Activated T-cell treated with anti-CD3 and anti-CD28 coated beads, Interleukin-2, amount 50 U/mL, for 24 hours (primary cell): ENCODE data around the gene CASP12.

Experiments used
- DNase-seq: peaks from one replicate; pipeline ENCODE4 v3.0.0-alpha.2; 2020
- H3K27ac Mint-ChIP-seq: 2 replicates; pipeline ENCODE4 v1.8.0; 2020; ENCODE audit warnings: mild to moderate bottlenecking, mixed read lengths
- H3K27me3 Mint-ChIP-seq: 2 replicates; pipeline ENCODE4 v1.8.0; 2020; ENCODE audit warnings: mixed read lengths
- H3K36me3 Mint-ChIP-seq: 2 replicates; pipeline ENCODE4 v1.8.0; 2020; ENCODE audit warnings: low read depth, mixed read lengths
- H3K4me1 Mint-ChIP-seq: 2 replicates; pipeline ENCODE4 v1.8.0; 2020; ENCODE audit warnings: low read depth, mixed read lengths
- H3K4me3 Mint-ChIP-seq: 2 replicates; pipeline ENCODE4 v1.8.0; 2020; ENCODE audit warnings: mild to moderate bottlenecking, moderate library complexity, mixed read lengths
- H3K9me3 Mint-ChIP-seq: 2 replicates; pipeline ENCODE4 v1.8.0; 2020; ENCODE audit warnings: mixed read lengths

CASP12 gene

DNA sequence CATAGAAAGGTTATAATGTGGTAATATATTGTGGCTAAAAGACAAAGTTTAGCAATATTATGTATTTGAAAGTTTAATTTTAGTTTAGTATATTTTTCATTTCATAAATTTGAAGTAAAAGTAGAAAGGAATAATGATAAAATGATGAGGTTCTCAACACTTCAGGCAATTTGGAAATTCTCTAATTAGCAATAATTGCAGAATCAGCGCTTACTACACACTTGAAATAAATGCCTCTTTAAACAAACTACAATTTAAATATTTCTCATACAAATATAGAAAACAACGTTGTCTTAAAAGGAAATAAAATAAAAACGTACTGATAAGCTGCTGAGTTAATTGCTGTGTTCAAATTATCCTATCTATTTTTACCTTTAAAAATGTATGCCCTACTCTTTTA is 25.9 kb downstream of the CASP12 start:
- Mint-ChIP-seq H3K27ac (no peak overlapping the region), H3K4me1 (peaks cover 23% of the 10 kb centered on the region), H3K4me3 (no peak overlapping the region), H3K27me3 (no peaks in the 10 kb centered on the region), H3K9me3 (peaks cover 2% of the 10 kb centered on the region), H3K36me3 (no peaks in the 10 kb centered on the region)
- DNase-seq = no peak

DNA sequence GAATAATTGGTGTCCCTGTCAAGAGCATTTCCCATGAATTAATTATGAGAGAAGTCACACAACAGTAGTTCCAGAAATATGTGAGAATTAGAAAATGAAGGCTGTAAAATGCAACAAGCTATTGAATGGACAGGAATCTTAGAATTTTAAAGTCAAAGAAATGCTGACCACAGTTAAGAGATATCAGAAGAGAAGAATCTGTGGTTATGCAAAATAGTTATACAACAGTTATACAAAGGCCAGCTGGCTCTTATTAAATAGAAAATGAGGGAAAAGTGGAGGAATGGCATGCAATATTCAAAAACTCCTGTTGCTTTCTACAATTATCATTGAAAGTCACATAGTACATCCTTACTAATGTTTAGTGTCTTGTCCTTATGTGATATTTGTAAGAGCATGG is 27.4 kb downstream of the CASP12 start:
- peaks cover 2% of the 10 kb centered on the region for H3K9me3 Mint-ChIP-seq
- H3K4me3 Mint-ChIP-seq = no peak overlapping the region
- no peak for DNase-seq
- no peak overlapping the region for H3K27ac Mint-ChIP-seq
- no peaks in the 10 kb centered on the region for H3K27me3 Mint-ChIP-seq
- H3K4me1 Mint-ChIP-seq = peaks cover 8% of the 10 kb centered on the region
- no peaks in the 10 kb centered on the region for H3K36me3 Mint-ChIP-seq

DNA sequence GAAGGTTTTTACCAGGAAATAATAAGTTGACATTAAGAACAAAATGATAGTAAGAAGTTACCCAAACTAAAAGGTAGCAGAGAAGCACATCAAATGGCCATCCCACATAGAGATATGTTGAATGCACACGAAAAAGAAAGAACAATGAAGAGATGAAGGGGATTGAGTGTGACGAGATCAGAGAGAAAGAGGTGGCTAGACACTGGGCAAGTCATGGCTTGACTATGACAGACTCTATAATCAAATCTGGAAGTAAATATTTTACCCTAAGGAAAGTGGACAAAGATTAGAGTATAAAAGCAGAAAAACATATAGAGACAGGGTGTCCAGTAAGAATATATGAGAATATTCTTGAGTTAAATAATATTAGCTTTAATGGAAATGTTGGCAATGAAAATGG is 31.4 kb downstream of the CASP12 start:
- no peaks in the 10 kb centered on the region for H3K27me3 Mint-ChIP-seq
- peaks cover 14% of the 10 kb centered on the region for H3K9me3 Mint-ChIP-seq
- H3K27ac Mint-ChIP-seq = no peak overlapping the region
- DNase-seq = no peak
- H3K36me3 Mint-ChIP-seq = no peaks in the 10 kb centered on the region
- no peaks in the 10 kb centered on the region for H3K4me1 Mint-ChIP-seq
- H3K4me3 Mint-ChIP-seq = no peak overlapping the region

DNA sequence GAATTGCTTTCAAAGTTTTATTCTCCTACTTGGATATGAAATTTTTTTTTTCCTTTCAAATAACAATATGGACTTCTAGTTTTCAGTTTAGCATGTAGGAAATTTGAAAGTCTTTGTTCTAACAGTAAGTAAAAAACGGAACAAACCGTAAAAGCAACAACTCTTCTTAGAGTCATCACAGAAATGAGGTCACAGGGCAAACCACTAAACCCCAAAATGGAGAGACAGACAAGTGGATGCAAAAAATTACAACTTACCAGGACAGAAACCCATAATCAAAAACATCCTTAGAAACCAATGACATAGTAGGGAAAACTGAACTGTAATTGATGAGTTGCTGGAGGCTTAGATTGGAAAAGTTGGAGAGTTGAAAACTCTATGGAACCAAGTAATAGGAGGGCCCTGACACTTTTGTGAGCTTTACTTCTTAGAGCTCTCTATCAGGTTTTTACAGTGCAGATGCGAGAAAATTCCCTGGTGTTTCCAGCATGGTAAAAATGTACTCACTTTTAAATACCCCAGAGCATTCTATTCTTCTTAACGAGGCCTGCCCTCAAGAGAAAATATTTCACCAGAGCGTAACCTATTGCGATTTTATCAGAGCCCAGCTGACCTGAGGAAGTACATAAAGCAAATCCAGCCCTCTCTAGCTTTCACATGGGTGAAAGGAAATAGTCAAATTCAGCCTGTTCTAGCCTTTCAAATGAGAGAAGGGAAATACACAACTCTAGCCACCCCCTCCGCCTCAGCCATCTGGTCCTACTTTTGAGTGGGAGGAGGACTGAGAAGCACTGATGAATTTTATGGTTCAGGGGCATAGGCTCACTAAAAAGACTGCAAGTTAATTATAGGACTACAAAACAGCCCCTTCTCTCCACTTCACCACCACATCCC is 39.1 kb downstream of the CASP12 start:
- H3K4me3 Mint-ChIP-seq = no peak overlapping the region

DNA sequence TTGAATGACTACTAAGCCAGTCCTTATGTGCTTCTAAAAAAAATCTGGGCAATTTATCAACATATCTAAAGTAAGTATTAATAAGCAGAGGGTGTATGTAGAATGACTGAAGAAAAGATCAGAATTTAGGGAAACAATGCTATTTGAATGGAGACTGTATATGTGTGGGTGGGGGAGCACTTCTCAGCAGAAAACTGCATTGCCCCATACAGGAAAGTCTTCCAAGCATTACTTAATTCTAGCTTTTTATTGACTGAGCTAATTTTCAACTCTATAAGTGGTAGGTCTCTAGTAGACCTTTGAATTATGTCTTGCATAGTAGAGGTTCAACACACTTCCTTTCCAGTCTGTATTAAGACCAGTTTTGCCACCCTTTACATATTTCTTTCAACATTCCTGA is 41.7 kb downstream of the CASP12 start:
- no peaks in the 10 kb centered on the region for H3K36me3 Mint-ChIP-seq
- no peak for DNase-seq
- no peak overlapping the region for H3K27ac Mint-ChIP-seq
- no peak overlapping the region for H3K4me3 Mint-ChIP-seq
- H3K27me3 Mint-ChIP-seq = no peaks in the 10 kb centered on the region
- peaks cover 18% of the 10 kb centered on the region for H3K4me1 Mint-ChIP-seq
- H3K9me3 Mint-ChIP-seq = no peaks in the 10 kb centered on the region

More for the DNA sequence above, 39.1 kb downstream of the CASP12 start:
- no peaks in the 10 kb centered on the region for H3K27me3 Mint-ChIP-seq
- no peaks in the 10 kb centered on the region for H3K36me3 Mint-ChIP-seq
- no peak overlapping the region for H3K27ac Mint-ChIP-seq
- peaks cover 18% of the 10 kb centered on the region for H3K4me1 Mint-ChIP-seq
- DNase-seq = no peak
- H3K9me3 Mint-ChIP-seq = no peaks in the 10 kb centered on the region

- Mint-ChIP-seq H3K27ac (no peak overlapping the region), H3K9me3 (no peaks in the 10 kb centered on the region), H3K27me3 (no peaks in the 10 kb centered on the region), H3K4me1 (peaks cover 18% of the 10 kb centered on the region), H3K4me3 (no peak overlapping the region), H3K36me3 (no peaks in the 10 kb centered on the region)
- DNase-seq = no peak
These were observed 42.3 kb downstream of the CASP12 start for GRCh38 chr11:104855965-104856364.

DNA sequence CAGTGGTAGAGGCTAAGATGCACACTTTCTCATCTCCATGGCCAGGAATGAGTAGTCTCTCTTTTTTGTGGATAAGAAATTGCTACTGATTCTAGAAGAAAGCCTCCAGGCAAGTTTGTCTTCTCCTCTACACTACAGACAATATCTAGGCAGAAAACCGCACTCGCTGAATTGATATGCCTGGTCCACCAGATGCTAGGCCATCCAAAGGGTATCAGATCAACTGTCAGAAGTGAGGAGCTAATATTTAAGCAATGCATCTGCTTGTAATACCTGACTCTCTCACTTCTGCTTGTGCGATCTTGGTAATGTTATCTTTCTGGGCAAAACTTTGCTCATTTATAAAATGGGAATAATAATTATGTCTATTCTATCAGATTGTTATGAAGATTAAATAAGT is 45.0 kb downstream of the CASP12 start:
- no peak overlapping the region for H3K27ac Mint-ChIP-seq

DNA sequence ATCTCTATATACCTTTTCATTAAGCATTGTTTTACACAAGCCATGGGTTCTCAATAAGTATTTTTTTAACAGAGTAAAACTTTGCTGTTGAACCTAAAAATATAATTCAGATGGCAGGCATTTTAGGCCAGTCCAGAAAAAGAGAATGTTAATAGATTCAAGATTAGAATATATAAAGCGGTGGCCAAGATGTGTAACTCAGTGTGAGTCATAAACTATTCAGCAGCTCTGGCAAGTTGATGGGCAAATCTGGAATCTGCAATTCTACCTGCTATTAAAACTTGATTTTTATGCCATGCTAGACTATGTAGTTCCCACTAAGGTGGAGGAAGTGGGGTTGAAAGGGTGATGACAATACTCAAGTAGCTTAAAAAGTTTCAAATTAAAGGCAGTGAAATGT is 45.4 kb downstream of the CASP12 start:
- Mint-ChIP-seq H3K4me1 (no peaks in the 10 kb centered on the region), H3K27me3 (no peaks in the 10 kb centered on the region), H3K4me3 (no peak overlapping the region), H3K36me3 (no peaks in the 10 kb centered on the region), H3K27ac (no peak overlapping the region), H3K9me3 (no peaks in the 10 kb centered on the region)
- DNase-seq = no peak

More for the DNA sequence above, 45.0 kb downstream of the CASP12 start:
- Mint-ChIP-seq H3K4me1 (peaks cover 3% of the 10 kb centered on the region), H3K36me3 (no peaks in the 10 kb centered on the region), H3K9me3 (no peaks in the 10 kb centered on the region), H3K4me3 (no peak overlapping the region), H3K27me3 (no peaks in the 10 kb centered on the region)
- no peak for DNase-seq

GRCh38 chr11:104846216-104846615 is 52.0 kb downstream of the CASP12 start:
- Mint-ChIP-seq H3K9me3 (no peaks in the 10 kb centered on the region), H3K4me3 (no peak overlapping the region), H3K36me3 (no peaks in the 10 kb centered on the region), H3K4me1 (no peaks in the 10 kb centered on the region), H3K27me3 (no peaks in the 10 kb centered on the region), H3K27ac (no peak overlapping the region)
- no peak for DNase-seq

DNA sequence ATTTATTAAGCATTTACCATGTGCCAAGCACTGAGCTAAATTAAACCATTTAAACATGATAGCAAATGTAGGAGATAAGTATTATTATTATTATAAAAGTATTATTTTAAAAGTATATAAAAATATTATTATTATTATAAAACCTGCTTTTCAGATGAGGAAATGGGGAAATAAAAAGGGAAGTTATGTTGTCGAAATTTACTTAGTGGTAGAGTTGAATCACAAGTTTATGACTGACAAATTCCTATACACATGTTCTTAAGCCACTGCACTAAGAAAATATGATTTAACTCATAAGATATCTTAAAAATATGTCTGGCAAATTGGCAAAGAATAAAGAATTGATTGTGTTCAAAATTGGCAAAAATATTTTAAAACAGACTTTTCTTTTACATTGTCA is 53.8 kb downstream of the CASP12 start:
- peaks cover 3% of the 10 kb centered on the region for H3K9me3 Mint-ChIP-seq
- no peak overlapping the region for H3K27ac Mint-ChIP-seq
- DNase-seq = no peak
- H3K4me1 Mint-ChIP-seq = no peaks in the 10 kb centered on the region
- no peaks in the 10 kb centered on the region for H3K27me3 Mint-ChIP-seq
- H3K36me3 Mint-ChIP-seq = no peaks in the 10 kb centered on the region
- no peak overlapping the region for H3K4me3 Mint-ChIP-seq

DNA sequence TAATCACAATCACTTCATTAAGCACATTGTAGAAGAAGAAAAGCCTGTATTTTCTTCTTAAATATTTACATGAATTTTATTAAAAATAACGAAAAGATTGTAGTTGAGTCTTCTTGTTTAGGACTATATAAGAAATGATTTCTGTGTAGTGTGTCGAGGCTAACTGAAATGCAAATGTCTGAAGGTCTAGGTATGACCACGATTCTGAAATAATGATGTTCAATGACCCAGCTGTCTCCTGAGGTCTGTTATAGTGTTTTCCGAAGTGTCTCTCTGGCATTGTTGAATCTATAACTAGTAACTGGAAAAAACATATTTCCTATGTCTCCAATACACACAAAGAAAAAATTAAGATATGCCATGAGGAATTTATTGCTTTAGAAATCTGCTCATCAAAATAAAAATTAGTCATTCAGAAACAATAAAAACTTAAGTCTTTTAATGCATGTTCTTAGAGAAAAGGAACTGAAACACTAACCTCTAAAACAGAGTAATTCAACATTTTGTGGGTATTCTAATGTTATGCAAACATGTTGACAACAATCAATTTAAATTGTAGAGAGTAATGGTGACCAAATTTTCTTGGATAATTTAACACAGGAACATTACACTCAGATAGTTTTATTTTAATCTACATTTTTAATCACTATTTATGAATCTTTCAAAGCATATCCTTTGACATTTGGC is 55.0 kb downstream of the CASP12 start:
- no peak overlapping the region for H3K4me3 Mint-ChIP-seq
- DNase-seq = no peak
- H3K27me3 Mint-ChIP-seq = no peaks in the 10 kb centered on the region
- H3K27ac Mint-ChIP-seq = no peak overlapping the region
- H3K36me3 Mint-ChIP-seq = no peaks in the 10 kb centered on the region
- H3K4me1 Mint-ChIP-seq = no peaks in the 10 kb centered on the region
- H3K9me3 Mint-ChIP-seq = peaks cover 11% of the 10 kb centered on the region

GRCh38 chr11:104841973-104842525 is 56.2 kb downstream of the CASP12 start:
- no peak for DNase-seq
- Mint-ChIP-seq H3K4me3 (no peak overlapping the region), H3K4me1 (no peaks in the 10 kb centered on the region), H3K27ac (no peak overlapping the region), H3K9me3 (peaks cover 11% of the 10 kb centered on the region), H3K27me3 (no peaks in the 10 kb centered on the region), H3K36me3 (no peaks in the 10 kb centered on the region)

- Mint-ChIP-seq H3K27ac (no peak overlapping the region), H3K27me3 (no peaks in the 10 kb centered on the region), H3K36me3 (no peaks in the 10 kb centered on the region), H3K4me1 (no peaks in the 10 kb centered on the region), H3K9me3 (peaks cover 11% of the 10 kb centered on the region), H3K4me3 (no peak overlapping the region)
- no peak for DNase-seq
These were observed 57.1 kb downstream of the CASP12 start for GRCh38 chr11:104841185-104841584.

DNA sequence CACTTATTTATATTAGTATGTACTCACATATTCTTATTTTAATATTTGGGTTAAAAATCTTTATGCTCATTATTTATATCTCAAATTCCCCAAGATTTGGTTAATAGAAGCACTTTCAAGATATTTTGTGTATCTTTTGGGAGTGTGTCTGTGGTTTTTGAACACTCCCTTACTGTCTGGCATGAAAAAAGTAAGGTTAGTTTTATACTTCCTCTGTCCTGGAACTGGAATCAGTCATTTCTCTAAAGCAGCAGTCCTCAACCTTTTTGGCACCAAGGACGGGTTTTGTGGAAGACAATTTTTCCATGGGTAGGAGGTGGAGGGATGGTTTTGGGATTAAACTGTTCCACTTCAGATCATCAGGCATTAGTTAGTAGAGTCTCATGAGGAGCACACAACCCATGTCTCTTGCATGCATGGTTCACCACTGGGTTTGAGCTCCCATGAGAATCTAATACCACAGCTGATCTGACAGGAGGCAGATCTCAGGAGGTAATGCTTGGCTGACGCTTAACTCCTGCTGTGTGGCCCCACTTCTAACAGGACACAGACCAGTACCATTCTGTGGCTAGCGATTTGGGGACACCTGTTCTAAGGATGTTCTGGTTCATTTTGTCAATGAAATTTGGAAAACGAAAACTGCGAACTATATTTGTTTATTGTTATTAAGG is 60.2 kb downstream of the CASP12 start:
- Mint-ChIP-seq H3K4me3 (no peak overlapping the region), H3K27me3 (no peaks in the 10 kb centered on the region), H3K9me3 (peaks cover 11% of the 10 kb centered on the region), H3K27ac (no peak overlapping the region), H3K36me3 (no peaks in the 10 kb centered on the region), H3K4me1 (no peaks in the 10 kb centered on the region)
- no peak for DNase-seq
